CD4-positive, alpha-beta memory T cell (primary cell): ENCODE data around the gene SFMBT2. TPM values are rescaled to one million over a fixed set of nuclear protein-coding genes. Genes with fewer than 3 reads are reported as not detected.
"Not testable (repeated sequence)": the region's sequence is repeated elsewhere in the genome, so short reads cannot be mapped to it uniquely, and the experiment has no call there.

Source experiments
- CTCF ChIA-PET: fragments of 350-600 bp; sonication (Branson Sonifier 250); formaldehyde crosslinking; loops from one replicate; lab custom pipeline; 2021; ENCODE audit warnings: inconsistent platforms; ENCODE audit not compliant: partially characterized antibody; lab: Charles Lee
- POLR2A ChIA-PET: fragments of 350-600 bp; sonication (Branson Sonifier 250); formaldehyde crosslinking; loops from one replicate; lab custom pipeline; 2021; ENCODE audit not compliant: partially characterized antibody; lab: Charles Lee
- DNase-seq, 5 donors: peaks; one replicate each; pipeline versions ENCODE4 v3.0.0 to v3.0.0-alpha.2; 2020 to 2022; ENCODE audit warnings: mixed read lengths in 1 of 5
- H3K27ac ChIP-seq: one replicate; pipeline ENCODE4 v1.7.0; 2013; ENCODE audit warnings: low read depth, low read length
- H3K27me3 ChIP-seq: 2 replicates; pipeline ENCODE4 v1.7.0; 2013; ENCODE audit warnings: mild to moderate bottlenecking, low read length, moderate library complexity; ENCODE audit not compliant: insufficient read depth
- H3K36me3 ChIP-seq: 2 replicates; pipeline ENCODE4 v1.7.0; 2013; ENCODE audit warnings: mild to moderate bottlenecking, low read length, moderate library complexity; ENCODE audit not compliant: insufficient read depth
- H3K4me1 ChIP-seq: 2 replicates; pipeline ENCODE4 v1.7.0; 2013; ENCODE audit warnings: mild to moderate bottlenecking, low read length, moderate library complexity; ENCODE audit not compliant: insufficient read depth
- H3K4me3 ChIP-seq, 2 donors: one replicate each; pipeline ENCODE4 v1.7.0; 2013; ENCODE audit warnings: low read length in 2 of 2, mild to moderate bottlenecking in 1 of 2
- H3K9me3 ChIP-seq, 2 donors: one replicate each; pipeline ENCODE4 v1.7.0; 2013; ENCODE audit warnings: low read length in 2 of 2, control low read depth in 1 of 2; ENCODE audit not compliant: control insufficient read depth in 1 of 2
- H3K27ac Mint-ChIP-seq, 7 donors: one replicate each; pipeline ENCODE4 v1.8.0; 2020 to 2021; ENCODE audit warnings: mixed read lengths in 7 of 7, mild to moderate bottlenecking in 6 of 7, inconsistent platforms in 3 of 7, moderate library complexity in 3 of 7
- H3K27me3 Mint-ChIP-seq, 2 donors: one replicate each; pipeline ENCODE4 v1.8.0; 2020 to 2021; ENCODE audit warnings: mixed read lengths in 2 of 2
- H3K36me3 Mint-ChIP-seq, 2 donors: one replicate each; pipeline ENCODE4 v1.8.0; 2020 to 2021; ENCODE audit warnings: mixed read lengths in 2 of 2, inconsistent platforms in 1 of 2, mild to moderate bottlenecking in 1 of 2
- H3K4me1 Mint-ChIP-seq, 4 donors: one replicate each; pipeline ENCODE4 v1.8.0; 2020 to 2021; ENCODE audit warnings: mixed read lengths in 4 of 4, mild to moderate bottlenecking in 1 of 4
- H3K4me3 Mint-ChIP-seq, 8 donors: one replicate each; pipeline ENCODE4 v1.8.0; 2020 to 2021; ENCODE audit warnings: mixed read lengths in 8 of 8, mild to moderate bottlenecking in 7 of 8, moderate library complexity in 6 of 8, inconsistent platforms in 3 of 8
- H3K9me3 Mint-ChIP-seq, 8 donors: one replicate each; pipeline ENCODE4 v1.8.0; 2020 to 2021; ENCODE audit warnings: mixed read lengths in 8 of 8, mild to moderate bottlenecking in 5 of 8, inconsistent platforms in 3 of 8, moderate library complexity in 1 of 8
- intact Hi-C: fragments of 100-400 bp; cut with micrococcal nuclease; formaldehyde crosslinking; loops from one replicate; pipeline ENCODE4 v1.15.1; 2023
- polyA plus RNA-seq, 2 donors: library from polyadenylated mRNA; unstranded; fragments of 300-500 nt; fragmentation: Illumina TruSeq; gene quantifications; one replicate each; pipeline ENCODE4 v1.2.3, GENCODE V29; 2021
- total RNA-seq, 2 experiments: library from RNA; stranded (reverse); gene quantifications; one replicate each; pipeline ENCODE4 v1.2.3, GENCODE V29; 2021

SFMBT2 gene
- total and polyA plus RNA-seq, 4 experiments from 2014 or later: 1.7 to 22.3 (median 11.7) TPM

DNA sequence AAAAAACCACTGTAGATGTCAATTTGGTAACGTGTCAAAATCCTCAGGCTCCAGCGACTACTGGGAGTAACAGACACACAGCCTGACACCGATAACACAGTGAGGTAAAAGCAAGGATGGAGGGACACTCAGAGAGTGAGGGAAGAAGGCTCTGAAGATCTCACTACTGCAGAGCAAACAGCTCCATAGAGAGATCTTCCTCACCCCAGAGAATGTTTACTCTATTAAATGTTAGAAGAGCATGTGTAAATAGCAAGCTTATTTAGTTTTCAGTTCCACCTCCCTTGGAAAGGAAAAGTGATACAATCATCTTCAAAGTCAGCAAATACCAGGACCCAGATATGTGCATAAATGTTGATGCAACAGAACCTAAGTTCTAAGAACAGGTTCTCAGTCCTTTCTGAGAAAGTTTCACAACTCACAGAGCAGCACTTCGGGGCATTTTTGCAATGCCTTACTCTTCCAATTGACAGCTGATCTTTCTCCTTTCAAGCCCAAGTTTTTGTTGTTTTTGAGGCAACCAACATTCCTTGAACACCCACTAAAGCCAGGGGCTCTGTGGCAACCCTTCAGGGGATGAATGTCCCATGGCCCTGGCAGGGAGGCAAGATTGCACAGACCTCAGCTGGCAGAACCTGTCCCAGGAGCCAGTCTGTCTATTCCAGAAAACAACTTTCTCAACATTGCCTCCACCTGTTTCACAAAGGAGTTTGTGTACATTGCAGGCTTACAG is 177.4 kb downstream of the SFMBT2 start:
- Histone ChIP-seq H3K27me3 (no peaks in the 10 kb centered on the region), H3K27ac (no peak overlapping the region), H3K4me1 (peaks cover 4% of the 10 kb centered on the region), H3K4me3 (no peak overlapping the region), H3K9me3 (no peaks in the 10 kb centered on the region), H3K36me3 (no peaks in the 10 kb centered on the region)
- Mint-ChIP-seq H3K4me1 (peaks cover 6 to 16% (median 12%) of the 10 kb centered on the region in 4 donors), H3K27me3 (no peaks in the 10 kb centered on the region), H3K36me3 (peaks cover 48 to 60% of the 10 kb centered on the region in 2 donors), H3K4me3 (peak overlapping the region in 1 of 8 donors; percentile 35), H3K27ac (peak overlapping the region in 1 of 7 donors; percentile 58), H3K9me3 (peaks cover 0 to 11% (median 5%) of the 10 kb centered on the region in 8 donors)
- ChIA-PET POLR2A (no interaction called here), CTCF (no interaction called here)
- no peak for DNase-seq
- intact Hi-C loops: no loop called here

DNA sequence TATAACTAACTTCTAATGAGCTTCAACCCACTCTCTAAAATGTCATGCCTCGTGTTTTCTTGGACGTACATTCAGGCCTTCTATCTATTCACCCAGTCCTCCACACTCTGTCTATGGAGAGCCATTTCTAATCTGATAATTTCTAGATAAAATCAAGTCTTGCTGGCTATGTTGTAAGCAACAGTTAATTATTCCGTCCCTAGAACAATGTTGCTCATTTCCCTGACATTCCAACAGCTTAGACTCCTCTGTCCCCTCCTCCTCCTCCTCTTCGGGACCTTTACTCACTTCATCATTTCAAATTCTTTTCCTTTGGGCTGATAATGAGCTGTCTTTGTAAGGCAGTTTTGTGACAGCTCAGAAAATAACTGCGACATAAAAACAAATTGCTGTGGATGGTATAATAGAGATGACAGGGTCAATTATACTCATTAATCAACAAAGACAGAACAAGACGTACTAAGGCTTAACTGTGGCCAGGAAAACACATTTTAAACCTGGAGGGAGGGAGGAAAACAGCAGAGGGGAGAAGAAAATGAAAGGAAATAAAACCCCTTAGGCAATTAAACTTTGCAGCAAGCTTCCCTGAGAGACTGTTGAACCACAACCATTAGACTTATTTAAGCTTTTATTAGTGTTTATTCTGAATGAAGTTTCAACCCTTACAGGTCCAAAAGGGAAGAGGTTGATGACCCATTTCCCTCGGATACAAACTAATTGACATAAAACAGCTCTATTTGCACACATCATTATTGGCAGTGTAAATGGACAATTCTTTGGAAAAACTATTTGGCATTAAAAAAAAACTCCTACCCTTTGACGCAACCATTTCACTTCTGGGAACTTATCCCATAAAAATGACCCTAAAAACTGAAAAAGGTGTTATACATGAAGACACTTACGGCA is 179.1 kb downstream of the SFMBT2 start:
- intact Hi-C loops: no loop called here
- no peak for DNase-seq
- Histone ChIP-seq H3K4me1 (peaks cover 4% of the 10 kb centered on the region), H3K27ac (no peak overlapping the region), H3K4me3 (no peak overlapping the region), H3K27me3 (no peaks in the 10 kb centered on the region), H3K36me3 (peaks cover 9% of the 10 kb centered on the region), H3K9me3 (no peaks in the 10 kb centered on the region)
- ChIA-PET CTCF (no interaction called here), POLR2A (no interaction called here)
- H3K9me3 Mint-ChIP-seq: peaks cover 0 to 9% (median 5%) of the 10 kb centered on the region in 8 donors
- H3K27me3 Mint-ChIP-seq: no peaks in the 10 kb centered on the region
- no peak overlapping the region for H3K4me3 Mint-ChIP-seq
- peaks cover 55 to 62% of the 10 kb centered on the region in 2 donors for H3K36me3 Mint-ChIP-seq
- H3K27ac Mint-ChIP-seq: peak overlapping the region in 1 of 7 donors; percentile 53
- peaks cover 6 to 12% (median 9%) of the 10 kb centered on the region in 4 donors for H3K4me1 Mint-ChIP-seq

DNA sequence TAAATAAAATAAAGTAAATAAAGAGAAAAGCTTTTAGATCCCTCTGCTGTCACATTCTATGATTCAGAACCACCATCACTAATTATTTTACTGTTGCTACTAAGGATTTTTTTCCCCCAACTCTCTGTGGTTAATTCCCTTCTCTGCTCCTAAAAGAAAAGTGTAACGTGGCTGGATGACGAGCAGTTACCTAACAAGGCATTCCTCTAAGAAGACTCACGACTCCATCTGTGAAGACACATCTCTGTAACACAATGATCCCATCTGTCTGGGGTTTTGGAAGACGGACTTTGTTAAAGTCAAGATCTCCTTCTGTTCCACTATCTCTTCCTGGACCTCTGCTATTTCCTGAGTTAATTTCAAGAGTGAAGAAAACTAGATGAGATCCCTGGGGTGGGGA is 179.9 kb downstream of the SFMBT2 start:
- Histone ChIP-seq H3K4me3 (no peak overlapping the region), H3K27ac (no peak overlapping the region), H3K4me1 (peaks cover 4% of the 10 kb centered on the region), H3K9me3 (no peaks in the 10 kb centered on the region), H3K36me3 (peaks cover 17% of the 10 kb centered on the region), H3K27me3 (no peaks in the 10 kb centered on the region)
- Mint-ChIP-seq H3K4me1 (peaks cover 6 to 11% (median 8%) of the 10 kb centered on the region in 4 donors), H3K27me3 (no peaks in the 10 kb centered on the region), H3K36me3 (peaks cover 56 to 61% of the 10 kb centered on the region in 2 donors), H3K4me3 (no peak overlapping the region), H3K9me3 (peaks cover 0 to 4% (median 2%) of the 10 kb centered on the region in 8 donors), H3K27ac (no peak overlapping the region)
- no peak for DNase-seq
- ChIA-PET CTCF (no interaction called here), POLR2A (no interaction called here)
- intact Hi-C loops: no loop called here

DNA sequence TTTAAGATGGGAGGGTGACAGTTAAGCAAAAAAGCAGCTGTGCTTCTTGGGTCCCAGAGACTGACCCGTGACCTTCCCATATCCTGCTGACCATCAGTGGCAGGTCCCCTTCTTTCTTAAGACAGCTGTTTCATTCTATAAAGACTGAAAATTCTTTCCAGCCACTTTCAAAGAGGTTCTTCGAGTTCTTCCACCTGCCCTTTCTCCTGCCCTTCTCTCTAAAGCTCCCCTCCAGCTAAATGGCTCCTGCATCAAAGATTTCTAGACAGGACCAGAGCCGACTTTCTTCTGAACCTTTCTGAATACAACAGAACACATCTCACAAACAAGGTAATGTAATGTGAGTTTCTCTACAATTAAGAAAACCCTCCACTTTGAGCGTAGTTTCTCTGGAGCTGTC is 180.8 kb downstream of the SFMBT2 start:
- DNase-seq: no peak
- Mint-ChIP-seq H3K27ac (peak overlapping the region in 1 of 7 donors; percentile 63), H3K9me3 (peaks cover 0 to 10% (median 4%) of the 10 kb centered on the region in 8 donors), H3K4me1 (peaks cover 4 to 7% (median 5%) of the 10 kb centered on the region in 4 donors), H3K27me3 (no peaks in the 10 kb centered on the region), H3K4me3 (no peak overlapping the region), H3K36me3 (peaks cover 61 to 62% of the 10 kb centered on the region in 2 donors)
- Histone ChIP-seq H3K9me3 (no peaks in the 10 kb centered on the region), H3K4me3 (no peak overlapping the region), H3K36me3 (peaks cover 26% of the 10 kb centered on the region), H3K4me1 (peaks cover 4% of the 10 kb centered on the region), H3K27me3 (no peaks in the 10 kb centered on the region), H3K27ac (no peak overlapping the region)
- intact Hi-C loops: no loop called here
- POLR2A ChIA-PET: no interaction called here
- CTCF ChIA-PET: interaction anchor here (1.4 kb wide), 1 partner anchor 179 kb away, joined by 3 read pairs; no protein-coding TSS in a partner anchor

DNA sequence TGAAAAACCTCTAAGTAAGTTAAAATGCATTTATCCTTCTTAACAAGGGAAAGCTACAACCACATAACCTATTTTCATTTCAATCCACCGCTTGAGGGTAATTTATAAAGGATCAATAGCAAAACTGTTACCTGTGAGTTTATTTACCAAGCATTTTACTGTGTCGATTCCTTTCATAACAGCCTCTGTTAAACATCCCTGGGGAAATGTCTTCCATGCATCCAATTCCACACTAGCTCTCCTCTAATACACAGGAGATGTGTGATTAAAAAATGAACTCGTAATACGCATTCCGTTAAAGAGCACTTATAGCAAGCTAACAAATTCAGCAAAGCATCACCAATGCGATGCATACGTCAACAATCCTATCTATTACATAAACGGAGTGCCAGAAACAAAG is 185.7 kb downstream of the SFMBT2 start:
- Mint-ChIP-seq H3K27ac (no peak overlapping the region), H3K4me3 (no peak overlapping the region), H3K4me1 (no peaks in the 10 kb centered on the region), H3K9me3 (peaks cover 0 to 30% (median 21%) of the 10 kb centered on the region in 8 donors), H3K27me3 (no peaks in the 10 kb centered on the region), H3K36me3 (peaks cover 65 to 72% of the 10 kb centered on the region in 2 donors)
- H3K4me3 ChIP-seq: no peak overlapping the region
- H3K27me3 ChIP-seq: no peaks in the 10 kb centered on the region
- ChIA-PET CTCF (no interaction called here), POLR2A (no interaction called here)
- H3K36me3 ChIP-seq: peaks cover 31% of the 10 kb centered on the region
- intact Hi-C loops: no loop called here
- no peak for DNase-seq
- no peaks in the 10 kb centered on the region for H3K4me1 ChIP-seq
- no peak overlapping the region for H3K27ac ChIP-seq
- H3K9me3 ChIP-seq: peaks cover 6 to 8% of the 10 kb centered on the region in 2 donors

DNA sequence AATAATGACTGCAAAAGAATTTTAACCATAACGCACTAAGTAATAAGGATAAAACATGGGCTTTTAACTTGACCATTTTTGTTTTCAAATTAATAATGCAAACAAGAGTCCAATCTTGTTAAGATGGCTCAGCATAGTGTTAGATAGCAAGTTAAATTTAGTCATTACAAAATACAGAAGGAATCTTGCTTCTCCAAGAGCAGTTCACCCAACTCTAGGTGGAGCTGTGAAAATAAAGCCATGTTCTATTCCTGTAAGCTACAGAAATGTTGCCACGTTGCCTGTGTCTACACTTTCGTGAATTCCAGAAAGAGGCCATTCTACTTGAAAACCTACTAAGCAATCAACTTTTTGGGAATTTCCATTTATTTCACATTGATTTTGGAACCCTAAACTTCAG is 191.9 kb downstream of the SFMBT2 start:
- H3K27ac Mint-ChIP-seq: no peak overlapping the region
- Histone ChIP-seq H3K4me1 (no peaks in the 10 kb centered on the region), H3K9me3 (peaks cover 3 to 5% of the 10 kb centered on the region in 2 donors), H3K4me3 (no peak overlapping the region), H3K36me3 (no peaks in the 10 kb centered on the region), H3K27ac (no peak overlapping the region), H3K27me3 (no peaks in the 10 kb centered on the region)
- CTCF ChIA-PET: interaction anchor here (1.4 kb wide), 1 partner anchor 299 kb away, joined by 3 read pairs; no protein-coding TSS in a partner anchor
- H3K4me3 Mint-ChIP-seq: no peak overlapping the region
- peaks cover 54 to 59% of the 10 kb centered on the region in 2 donors for H3K36me3 Mint-ChIP-seq
- peaks cover 0 to 11% (median 9%) of the 10 kb centered on the region in 8 donors for H3K9me3 Mint-ChIP-seq
- POLR2A ChIA-PET: no interaction called here
- no peaks in the 10 kb centered on the region for H3K27me3 Mint-ChIP-seq
- intact Hi-C loops: no loop called here
- no peaks in the 10 kb centered on the region for H3K4me1 Mint-ChIP-seq
- no peak for DNase-seq

DNA sequence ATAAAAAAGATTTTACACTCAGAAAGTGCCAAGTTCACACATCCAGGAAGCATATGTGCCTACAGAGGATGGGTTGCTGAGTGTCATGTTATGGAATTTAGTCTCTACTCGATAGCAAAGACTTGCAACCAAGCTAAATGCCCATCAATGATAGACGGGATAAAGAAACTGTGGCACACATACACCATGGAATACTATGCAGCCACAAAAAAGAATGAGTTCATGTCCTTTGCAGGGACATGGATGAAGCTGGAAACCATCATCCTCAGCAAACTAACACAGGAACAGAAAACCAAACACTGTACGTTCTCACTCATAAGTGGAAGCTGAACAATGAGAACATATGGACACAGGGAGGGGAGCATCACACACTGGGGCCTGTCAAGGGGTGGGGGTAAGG is 198.1 kb downstream of the SFMBT2 start:
- H3K36me3 ChIP-seq, CTCF ChIA-PET, H3K4me1 Mint-ChIP-seq, POLR2A ChIA-PET, H3K4me1 ChIP-seq, H3K4me3 Mint-ChIP-seq, H3K27me3 ChIP-seq, H3K9me3 Mint-ChIP-seq, intact Hi-C loops, H3K27me3 Mint-ChIP-seq, H3K27ac Mint-ChIP-seq, DNase-seq, H3K4me3 ChIP-seq, H3K27ac ChIP-seq, H3K9me3 ChIP-seq: not testable (repeated sequence)
- peaks cover 61 to 68% of the 10 kb centered on the region in 2 donors for H3K36me3 Mint-ChIP-seq
